ENCODE measurements around the gene HIVEP3.
A peak's percentile ranks its signal among the peaks of the same experiment; 100 is the strongest.

The HIVEP3 gene

GRCh38 chr1:41655632-41656031 is 263.1 kb downstream of the HIVEP3 start:
- no peak for TF ChIP-seq Cebpa-rat (IDR thresholded peaks at IDR 0.05)
- peaks cover 86 to 99% (median 97%) of the 10 kb centered on the region in 10 experiments for H3K4me1 ChIP-seq
- no peak overlapping the region for H3K4me3 ChIP-seq
- peaks cover 0 to 1% (median 0%) of the 10 kb centered on the region in 11 experiments; a peak in 1 of 22 replicates for H3K27me3 ChIP-seq
- H3K9ac ChIP-seq, result peak overlapping the region in 5 of 11 experiments; percentile 0 to 42 (median 15); a peak in 4 of 22 replicates
- H3K36me3 ChIP-seq, result 0 out of 22 replicates have a peak, but pooled peaks cover 0 to 5% (median 0%) of the 10 kb centered on the region in 11 experiments
- peaks cover 0 to 77% (median 29%) of the 10 kb centered on the region in 11 experiments; a peak in 10 of 22 replicates for H4K20me1 ChIP-seq
- no peaks in the 10 kb centered on the region for H3K9me3 ChIP-seq (replicated peaks in 1 of 11)
- H3K27ac ChIP-seq, result peak overlapping the region in 4 of 11 experiments; percentile 3 to 24 (median 12); a peak in 6 of 22 replicates
- peak overlapping the region; percentile 47 to 99 (median 91) for H3K4me2 ChIP-seq

GRCh38 chr1:41653574-41653973 is 265.1 kb downstream of the HIVEP3 start:
- H3K9me3 ChIP-seq (replicated peaks in 1 of 11), result no peaks in the 10 kb centered on the region
- no peak overlapping the region; a peak in 1 of 22 replicates for H3K27ac ChIP-seq
- no peak overlapping the region for H3K4me3 ChIP-seq
- H3K36me3 ChIP-seq, result peaks cover 0 to 6% (median 0%) of the 10 kb centered on the region in 11 experiments; a peak in 2 of 22 replicates
- peaks cover 82 to 100% (median 97%) of the 10 kb centered on the region in 10 experiments for H3K4me1 ChIP-seq
- no peak overlapping the region; a peak in 1 of 22 replicates for H3K9ac ChIP-seq
- TF ChIP-seq Cebpa-rat (IDR thresholded peaks at IDR 0.05), result no peak
- H4K20me1 ChIP-seq, result peaks cover 0 to 63% (median 23%) of the 10 kb centered on the region in 11 experiments; a peak in 10 of 22 replicates
- H3K27me3 ChIP-seq, result no peaks in the 10 kb centered on the region
- peak overlapping the region; percentile 51 to 87 (median 68) for H3K4me2 ChIP-seq

GRCh38 chr1:41652384-41653265 is 266.1 kb downstream of the HIVEP3 start:
- Histone ChIP-seq H3K9ac (no peak overlapping the region), H3K4me3 (no peak overlapping the region), H3K27me3 (no peaks in the 10 kb centered on the region), H3K9me3 (replicated peaks in 1 of 11) (no peaks in the 10 kb centered on the region), H3K4me2 (peak overlapping the region; percentile 51 to 87 (median 68)), H4K20me1 (peaks cover 0 to 65% (median 19%) of the 10 kb centered on the region in 11 experiments; a peak in 10 of 22 replicates), H3K36me3 (peaks cover 0 to 12% (median 0%) of the 10 kb centered on the region in 11 experiments; a peak in 3 of 22 replicates), H3K4me1 (peaks cover 72 to 93% (median 90%) of the 10 kb centered on the region in 10 experiments), H3K27ac (no peak overlapping the region)
- no peak for TF ChIP-seq Cebpa-rat (IDR thresholded peaks at IDR 0.05)

GRCh38 chr1:41650028-41650880 is 268.5 kb downstream of the HIVEP3 start:
- peaks cover 0 to 65% (median 11%) of the 10 kb centered on the region in 11 experiments; a peak in 10 of 22 replicates for H4K20me1 ChIP-seq
- no peaks in the 10 kb centered on the region for H3K9me3 ChIP-seq (replicated peaks in 1 of 11)
- peaks cover 0 to 25% (median 0%) of the 10 kb centered on the region in 11 experiments; a peak in 3 of 22 replicates for H3K36me3 ChIP-seq
- H3K9ac ChIP-seq, result peak overlapping the region in 6 of 11 experiments; percentile 9 to 55 (median 30); a peak in 8 of 22 replicates
- H3K4me1 ChIP-seq, result peaks cover 58 to 92% (median 88%) of the 10 kb centered on the region in 10 experiments
- H3K27me3 ChIP-seq, result no peaks in the 10 kb centered on the region
- peak overlapping the region in 6 of 10 experiments; percentile 11 to 39 (median 24); a peak in 6 of 20 replicates for H3K4me3 ChIP-seq
- peak overlapping the region; percentile 73 to 94 (median 87) for H3K4me2 ChIP-seq
- TF ChIP-seq Cebpa-rat (IDR thresholded peaks at IDR 0.05), result no peak
- peak overlapping the region in 10 of 11 experiments; percentile 23 to 58 (median 38); a peak in 18 of 22 replicates for H3K27ac ChIP-seq

GRCh38 chr1:41649396-41650027 is 269.2 kb downstream of the HIVEP3 start:
- peaks cover 0 to 25% (median 0%) of the 10 kb centered on the region in 11 experiments; a peak in 3 of 22 replicates for H3K36me3 ChIP-seq
- H4K20me1 ChIP-seq, result peaks cover 0 to 65% (median 13%) of the 10 kb centered on the region in 11 experiments; a peak in 10 of 22 replicates
- no peaks in the 10 kb centered on the region for H3K9me3 ChIP-seq (replicated peaks in 1 of 11)
- peaks cover 62 to 92% (median 88%) of the 10 kb centered on the region in 10 experiments for H3K4me1 ChIP-seq
- H3K4me3 ChIP-seq, result peak overlapping the region in 6 of 10 experiments; percentile 11 to 39 (median 24); a peak in 6 of 20 replicates
- H3K9ac ChIP-seq, result peak overlapping the region in 6 of 11 experiments; percentile 9 to 55 (median 30); a peak in 8 of 22 replicates
- TF ChIP-seq Cebpa-rat (IDR thresholded peaks at IDR 0.05), result peak in 7 of 11 experiments; percentile 9 to 80 (median 57); a peak in 9 of 22 replicates
- H3K4me2 ChIP-seq, result peak overlapping the region; percentile 73 to 94 (median 87)
- H3K27me3 ChIP-seq, result no peaks in the 10 kb centered on the region
- peak overlapping the region in 10 of 11 experiments; percentile 23 to 58 (median 38); a peak in 16 of 22 replicates for H3K27ac ChIP-seq

GRCh38 chr1:41648844-41649243 is 269.9 kb downstream of the HIVEP3 start:
- Histone ChIP-seq H4K20me1 (peaks cover 0 to 68% (median 12%) of the 10 kb centered on the region in 11 experiments; a peak in 10 of 22 replicates), H3K27ac (peak overlapping the region in 1 of 11 experiments; percentile 38; a peak in 3 of 22 replicates), H3K4me3 (no peak overlapping the region), H3K4me2 (peak overlapping the region; percentile 73 to 94 (median 87); a peak in 21 of 22 replicates), H3K4me1 (peaks cover 62 to 91% (median 85%) of the 10 kb centered on the region in 10 experiments), H3K36me3 (peaks cover 0 to 25% (median 0%) of the 10 kb centered on the region in 11 experiments; a peak in 3 of 22 replicates), H3K9me3 (replicated peaks in 1 of 11) (no peaks in the 10 kb centered on the region), H3K27me3 (no peaks in the 10 kb centered on the region), H3K9ac (no peak overlapping the region)
- no peak for TF ChIP-seq Cebpa-rat (IDR thresholded peaks at IDR 0.05)

- Histone ChIP-seq H3K36me3 (peaks cover 0 to 25% (median 0%) of the 10 kb centered on the region in 11 experiments; a peak in 3 of 22 replicates), H3K4me3 (no peak overlapping the region), H3K4me1 (peaks cover 57 to 88% (median 79%) of the 10 kb centered on the region in 10 experiments), H4K20me1 (peaks cover 0 to 68% (median 11%) of the 10 kb centered on the region in 11 experiments; a peak in 10 of 22 replicates), H3K9ac (no peak overlapping the region), H3K27me3 (no peaks in the 10 kb centered on the region), H3K4me2 (0 out of 22 replicates have a peak overlapping the region, but pooled peaks of 3 of the 11 experiments have one; percentile 1 to 73 (median 10)), H3K27ac (no peak overlapping the region), H3K9me3 (replicated peaks in 1 of 11) (no peaks in the 10 kb centered on the region)
- TF ChIP-seq Cebpa-rat (IDR thresholded peaks at IDR 0.05), result no peak
These were observed 270.5 kb downstream of the HIVEP3 start for GRCh38 chr1:41648230-41648629.
